IMR-90 (cell line): ENCODE data around the gene GNB5. TPM values are rescaled to one million over a fixed set of nuclear protein-coding genes. Genes with fewer than 3 reads are reported as not detected.

Experiments used
- ATAC-seq: fragments of 200-7000 bp; cut with Tn5 transposase; 2 replicates; pipeline ENCODE4 v1.9.1; 2020; ENCODE audit warnings: low read depth, mild to moderate bottlenecking, moderate library complexity
- BruUV-seq: library from RNA; stranded (reverse); fragments of 400-500 nt; replicated peaks from 2 replicates; lab custom pipeline; 2021; lab: Mats Ljungman, UMichigan
- CTCF ChIA-PET: fragments of 300-600 bp; formaldehyde crosslinking; extraction: SDS; loops from one replicate; lab custom pipeline; 2021; ENCODE audit warnings: antibody characterized with exemption; lab: Yijun Ruan, JAX
- POLR2A ChIA-PET: fragments of 300-600 bp; sonication (Branson Sonifier 250); formaldehyde crosslinking; loops from one replicate; lab custom pipeline; 2022; ENCODE audit warnings: antibody characterized with exemption; ENCODE audit not compliant: unreplicated experiment; lab: Charles Lee
- DNase-seq: peaks from one replicate; pipeline ENCODE4 v3.0.0; 2013
- H2AFZ ChIP-seq: replicated peaks from 2 replicates; pipeline ENCODE3; 2013; ENCODE audit warnings: low read length, mild to moderate bottlenecking; ENCODE audit not compliant: poor library complexity
- H2AK5ac ChIP-seq: 2 replicates; pipeline ENCODE4 v1.6.1; 2013; ENCODE audit warnings: low read depth, low read length, inconsistent platforms
- H2AK9ac ChIP-seq: replicated peaks from 2 replicates; pipeline ENCODE3; 2013; ENCODE audit warnings: mild to moderate bottlenecking, low read depth, low read length, moderate library complexity; ENCODE audit not compliant: poor library complexity
- H2BK120ac ChIP-seq: 2 replicates; pipeline ENCODE4 v1.6.1; 2013; ENCODE audit warnings: low read depth, low read length, inconsistent platforms
- H2BK15ac ChIP-seq: 3 replicates; pipeline ENCODE4 v1.6.1; 2013; ENCODE audit warnings: low read depth, low read length, inconsistent platforms
- H2BK20ac ChIP-seq: 2 replicates; pipeline ENCODE4 v1.6.1; 2013; ENCODE audit warnings: low read depth, mild to moderate bottlenecking, inconsistent platforms, low read length, moderate library complexity
- H2BK5ac ChIP-seq: 2 replicates; pipeline ENCODE4 v1.6.1; 2013; ENCODE audit warnings: mild to moderate bottlenecking, low read depth, low read length, inconsistent platforms; ENCODE audit not compliant: poor library complexity, severe bottlenecking
- H3K14ac ChIP-seq: replicated peaks from 2 replicates; pipeline ENCODE4 v1.6.1; 2013; ENCODE audit warnings: low read depth, low read length, inconsistent platforms
- H3K18ac ChIP-seq: 2 replicates; pipeline ENCODE4 v1.6.1; 2013; ENCODE audit warnings: low read depth, low read length, control low read depth
- H3K23ac ChIP-seq: 2 replicates; pipeline ENCODE4 v1.6.1; 2013; ENCODE audit warnings: low read depth, low read length, inconsistent platforms
- H3K27ac ChIP-seq: 2 replicates; pipeline ENCODE4 v1.5.1; 2013; ENCODE audit warnings: mild to moderate bottlenecking, control low read depth, low read length; ENCODE audit not compliant: insufficient read depth
- H3K27me3 ChIP-seq: 2 replicates; pipeline ENCODE4 v1.6.1; 2013; ENCODE audit warnings: low read length; ENCODE audit not compliant: control insufficient read depth, insufficient read depth
- H3K36me3 ChIP-seq: 2 replicates; pipeline ENCODE4 v1.6.1; 2013; ENCODE audit warnings: low read length, mixed read lengths; ENCODE audit not compliant: control insufficient read depth, insufficient read depth
- H3K4ac ChIP-seq: 2 replicates; pipeline ENCODE4 v1.6.1; 2013; ENCODE audit warnings: low read depth, low read length, inconsistent platforms
- H3K4me1 ChIP-seq: 2 replicates; pipeline ENCODE4 v1.6.1; 2013; ENCODE audit warnings: low read length, mixed read lengths; ENCODE audit not compliant: control insufficient read depth, insufficient read depth
- H3K4me2 ChIP-seq: 2 replicates; pipeline ENCODE4 v1.6.1; 2013; ENCODE audit warnings: low read depth, mild to moderate bottlenecking, control low read depth, low read length, moderate library complexity
- H3K4me3 ChIP-seq: 2 replicates; pipeline ENCODE4 v1.5.1; 2013; ENCODE audit warnings: low read depth, mild to moderate bottlenecking, control low read depth, low read length, moderate library complexity; ENCODE audit not compliant: insufficient read depth
- H3K56ac ChIP-seq: 2 replicates; pipeline ENCODE4 v1.6.1; 2013; ENCODE audit warnings: low read length, inconsistent platforms; ENCODE audit not compliant: insufficient read depth; ENCODE audit errors: extremely low read depth
- H3K79me1 ChIP-seq, 2 experiments: 2 replicates each; pipeline ENCODE4 v1.6.1; 2013; ENCODE audit warnings: low read length in 2 of 2, inconsistent platforms in 1 of 2, low read depth in 1 of 2
- H3K9ac ChIP-seq: 2 replicates; pipeline ENCODE4 v1.6.1; 2013; ENCODE audit warnings: low read depth, low read length, control low read depth
- H3K9me1 ChIP-seq: 2 replicates; pipeline ENCODE4 v1.6.1; 2013; ENCODE audit warnings: low read length, inconsistent platforms; ENCODE audit not compliant: insufficient read depth
- H3K9me3 ChIP-seq: 2 replicates; pipeline ENCODE4 v1.6.1; 2013; ENCODE audit warnings: low read length; ENCODE audit not compliant: control insufficient read depth, insufficient read depth
- H4K20me1 ChIP-seq: 2 replicates; pipeline ENCODE4 v1.6.1; 2013; ENCODE audit warnings: low read length, inconsistent platforms; ENCODE audit not compliant: insufficient read depth
- H4K5ac ChIP-seq: 2 replicates; pipeline ENCODE4 v1.6.1; 2013; ENCODE audit warnings: mild to moderate bottlenecking, low read depth, low read length, control low read depth
- H4K8ac ChIP-seq, 2 experiments: 2 replicates each; pipeline ENCODE4 v1.6.1; 2013; ENCODE audit warnings: low read depth in 2 of 2, low read length in 2 of 2, control low read depth in 1 of 2, inconsistent platforms in 1 of 2
- H4K91ac ChIP-seq: 2 replicates; pipeline ENCODE4 v1.6.1; 2013; ENCODE audit warnings: low read depth, low read length, inconsistent platforms; ENCODE audit not compliant: insufficient read depth
- BHLHE40 ChIP-seq: fragments of 150-350 bp; IDR thresholded peaks from 2 replicates; pipeline ENCODE4 v1.6.1; 2016; ENCODE audit warnings: mild to moderate bottlenecking, low read depth, low read length
- CEBPB ChIP-seq: IDR thresholded peaks from 2 replicates; pipeline ENCODE4 v1.6.1; 2012; ENCODE audit warnings: low read depth, low read length, improper control_type of control experiment
- CHD1 ChIP-seq: IDR thresholded peaks from 2 replicates; pipeline ENCODE4 v1.6.1; 2012; ENCODE audit warnings: low read depth, low read length, improper control_type of control experiment
- ELK1 ChIP-seq: fragments of 150-350 bp; IDR thresholded peaks from 2 replicates; pipeline ENCODE4 v1.6.1; 2016; ENCODE audit warnings: low read depth, mild to moderate bottlenecking, low read length, moderate library complexity, borderline replicate concordance
- FOS ChIP-seq: fragments of 150-350 bp; IDR thresholded peaks from 2 replicates; pipeline ENCODE4 v1.6.1; 2016; ENCODE audit warnings: low read depth, low read length
- MAFK ChIP-seq: IDR thresholded peaks from 2 replicates; pipeline ENCODE4 v1.6.1; 2012; ENCODE audit warnings: low read depth, low read length, improper control_type of control experiment
- MAZ ChIP-seq: IDR thresholded peaks from 2 replicates; pipeline ENCODE4 v1.6.1; 2012; ENCODE audit warnings: low read depth, mild to moderate bottlenecking, low read length, improper control_type of control experiment, moderate library complexity, borderline replicate concordance
- MXI1 ChIP-seq: IDR thresholded peaks from 2 replicates; pipeline ENCODE4 v1.6.1; 2012; ENCODE audit warnings: low read depth, mild to moderate bottlenecking, low read length, moderate library complexity, borderline replicate concordance
- POLR2A ChIP-seq: IDR thresholded peaks from 2 replicates; pipeline ENCODE4 v1.6.1; 2012; ENCODE audit warnings: mild to moderate bottlenecking, low read depth, low read length
- RAD21 ChIP-seq: IDR thresholded peaks from 2 replicates; pipeline ENCODE4 v1.6.1; 2012; ENCODE audit warnings: low read length, improper control_type of control experiment
- RCOR1 ChIP-seq: IDR thresholded peaks from 2 replicates; pipeline ENCODE4 v1.6.1; 2012; ENCODE audit warnings: mild to moderate bottlenecking, low read length, improper control_type of control experiment; ENCODE audit not compliant: insufficient replicate concordance
- RFX5 ChIP-seq: IDR thresholded peaks from 2 replicates; pipeline ENCODE4 v1.8.0; 2012; ENCODE audit warnings: low read depth, mild to moderate bottlenecking, low read length, moderate library complexity
- SMC3 ChIP-seq: fragments of 150-350 bp; IDR thresholded peaks from 2 replicates; pipeline ENCODE4 v1.6.1; 2016; ENCODE audit warnings: low read depth, mild to moderate bottlenecking, antibody characterized with exemption, low read length, moderate library complexity
- USF2 ChIP-seq: fragments of 150-350 bp; IDR thresholded peaks from 2 replicates; pipeline ENCODE4 v1.6.1; 2017; ENCODE audit warnings: mild to moderate bottlenecking, antibody characterized with exemption, low read length, low read depth
- WGBS, 2 experiments: methylation state at CpG; one replicate each; pipeline versions ENCODE4 v1.1.5 to v1.1.7; 2013; ENCODE audit warnings: missing lambda C conversion rate in 2 of 2; ENCODE audit not compliant: insufficient read length in 1 of 2; ENCODE audit errors: extremely low coverage in 2 of 2; 5-methylcytosine and 5-hydroxymethylcytosine counted together
- dilution Hi-C: fragments of 300-500 bp; cut with HindIII; formaldehyde crosslinking; loops from one replicate; pipeline ENCODE4 v1.14.3; 2018; ENCODE audit warnings: low sequenced_read_pairs; ENCODE audit not compliant: unreplicated experiment
- in situ Hi-C: fragments of 300-500 bp; cut with MboI; formaldehyde crosslinking; loops from 3 replicates; pipeline ENCODE4 v1.14.3; 2019; ENCODE audit warnings: low sequenced_read_pairs, inconsistent platforms, mixed read lengths
- intact Hi-C: fragments of 100-400 bp; cut with micrococcal nuclease; formaldehyde crosslinking; loops from 2 replicates; pipeline ENCODE4 v1.10.0; 2022
- polyA plus RNA-seq, 3 experiments: library from polyadenylated mRNA; depleted of rRNA; stranded (reverse); fragments of >200 nt; gene quantifications; 2 replicates each; pipeline ENCODE4 v1.2.3, GENCODE V29; 2012; ENCODE audit warnings: low replicate concordance in 1 of 3
- total RNA-seq: library from RNA; depleted of rRNA; stranded (reverse); fragments of >200 nt; gene quantifications from 2 replicates; pipeline ENCODE4 v1.2.3, GENCODE V29; 2012

The GNB5 gene
- total and polyA plus RNA-seq, 2 of the 4 experiments (the other 2 are of a cell fraction): 27.7 to 33.2 TPM

DNA sequence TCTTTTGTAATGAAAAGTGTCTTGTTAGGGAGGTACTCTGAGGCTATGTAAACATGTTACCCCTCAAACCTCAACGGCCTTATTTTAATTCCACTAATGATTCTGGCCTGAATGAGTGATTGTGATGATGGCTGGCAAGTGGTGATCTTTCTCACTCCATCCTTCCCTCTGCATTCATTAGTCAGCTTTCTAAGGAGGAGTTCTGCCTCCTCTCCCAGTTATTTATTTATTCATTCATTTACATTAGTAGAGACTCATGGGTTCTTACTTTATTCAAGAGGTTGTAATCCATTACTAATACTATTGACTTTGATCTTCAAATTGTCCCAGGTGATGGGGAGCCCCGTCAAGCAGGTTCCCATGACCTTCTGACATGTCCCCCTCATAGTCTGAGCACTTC, 35.3 kb downstream of the GNB5 start:
- Histone ChIP-seq H3K4me3 (no peak overlapping the region), H3K9me3 (no peaks in the 10 kb centered on the region), H3K14ac (no peak overlapping the region), H2AFZ (no peak overlapping the region), H3K36me3 (peaks cover 8% of the 10 kb centered on the region), H3K9ac (no peak overlapping the region), H2BK120ac (no peak overlapping the region), H3K9me1 (peaks cover 7% of the 10 kb centered on the region; the same call in 1 of the 2 replicates), H2BK20ac (no peak overlapping the region), H2BK5ac (no peak overlapping the region), H3K27ac (no peak overlapping the region), H3K27me3 (no peaks in the 10 kb centered on the region), H3K56ac (no peak overlapping the region), H2AK9ac (no peak overlapping the region), H3K23ac (no peak overlapping the region), H4K20me1 (no peaks in the 10 kb centered on the region), H2BK15ac (no peak overlapping the region), H4K91ac (no peak overlapping the region), H4K5ac (no peak overlapping the region), H3K4me2 (no peak overlapping the region), H3K79me1 (peaks cover 14 to 19% of the 10 kb centered on the region in 2 experiments; a peak in 3 of 4 replicates), H2AK5ac (no peak overlapping the region), H4K8ac (no peak overlapping the region), H3K18ac (no peak overlapping the region), H3K4ac (no peak overlapping the region), H3K4me1 (peaks cover 4% of the 10 kb centered on the region)
- ATAC-seq: peak; percentile 42; the same call in 1 of the 2 replicates
- ChIA-PET POLR2A (no interaction called here), CTCF (no interaction called here)
- no peak for DNase-seq
- no peak for TF ChIP-seq ELK1
- no peak for TF ChIP-seq BHLHE40
- TF ChIP-seq MXI1: no peak
- no peak for TF ChIP-seq SMC3
- no peak for TF ChIP-seq CHD1
- no peak for TF ChIP-seq RFX5
- TF ChIP-seq FOS: no peak
- no peak for TF ChIP-seq POLR2A
- no peak for TF ChIP-seq USF2
- no peak for TF ChIP-seq MAZ
- TF ChIP-seq RAD21: no peak
- TF ChIP-seq CEBPB: no peak
- no peak for TF ChIP-seq MAFK
- TF ChIP-seq RCOR1: no peak
- dilution Hi-C loops: no loop called here
- no CpG with 5 or more reads among the region's 2 CpGs for WGBS, 2 experiments
- in situ Hi-C loops: no loop called here
- no TSS peak for BruUV-seq
- intact Hi-C loops: no loop called here
